ENCODE data around the gene METTL3.

DNA sequence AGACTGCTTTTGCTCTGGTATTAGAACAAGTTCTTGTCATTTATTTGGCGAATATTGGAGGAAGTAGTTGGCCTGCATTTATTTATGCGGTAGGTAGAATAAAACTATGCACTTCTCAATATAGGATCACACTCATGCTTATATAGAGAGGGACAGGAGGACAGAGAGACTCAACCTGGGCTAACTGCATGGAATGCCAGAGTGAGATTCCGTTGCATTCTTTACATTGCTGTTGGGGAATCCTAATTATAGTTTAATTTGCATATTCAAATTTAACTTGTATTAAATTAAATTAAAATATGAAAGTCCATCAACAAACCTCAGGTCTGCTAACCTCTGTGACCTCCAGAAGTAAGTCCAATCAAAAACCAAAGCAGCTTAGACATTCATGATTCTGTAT lies 42.1 kb upstream of the METTL3 start:
- no peak for TF ChIP-seq EP300 (IDR thresholded peaks at IDR 0.05)
- TF ChIP-seq, protein P1, sequence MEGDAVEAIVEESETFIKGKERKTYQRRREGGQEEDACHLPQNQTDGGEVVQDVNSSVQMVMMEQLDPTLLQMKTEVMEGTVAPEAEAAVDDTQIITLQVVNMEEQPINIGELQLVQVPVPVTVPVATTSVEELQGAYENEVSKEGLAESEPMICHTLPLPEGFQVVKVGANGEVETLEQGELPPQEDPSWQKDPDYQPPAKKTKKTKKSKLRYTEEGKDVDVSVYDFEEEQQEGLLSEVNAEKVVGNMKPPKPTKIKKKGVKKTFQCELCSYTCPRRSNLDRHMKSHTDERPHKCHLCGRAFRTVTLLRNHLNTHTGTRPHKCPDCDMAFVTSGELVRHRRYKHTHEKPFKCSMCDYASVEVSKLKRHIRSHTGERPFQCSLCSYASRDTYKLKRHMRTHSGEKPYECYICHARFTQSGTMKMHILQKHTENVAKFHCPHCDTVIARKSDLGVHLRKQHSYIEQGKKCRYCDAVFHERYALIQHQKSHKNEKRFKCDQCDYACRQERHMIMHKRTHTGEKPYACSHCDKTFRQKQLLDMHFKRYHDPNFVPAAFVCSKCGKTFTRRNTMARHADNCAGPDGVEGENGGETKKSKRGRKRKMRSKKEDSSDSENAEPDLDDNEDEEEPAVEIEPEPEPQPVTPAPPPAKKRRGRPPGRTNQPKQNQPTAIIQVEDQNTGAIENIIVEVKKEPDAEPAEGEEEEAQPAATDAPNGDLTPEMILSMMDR (IDR thresholded peaks at IDR 0.05) = no peak
- TF ChIP-seq POLR2A (IDR thresholded peaks at IDR 0.05; ENCODE audit: low read depth) = no peak
- no peak for TF ChIP-seq POLR2AphosphoS5 (IDR thresholded peaks at IDR 0.05)
